HepG2 (cell line): ENCODE results near the gene RAI2. TPM values are rescaled to one million over a fixed set of nuclear protein-coding genes. Genes with fewer than 3 reads are reported as not detected.

Experiments used
- ATAC-seq: fragments of 200-7000 bp; cut with Tn5 transposase; 3 replicates; pipeline ENCODE4 v1.9.1; 2020; ENCODE audit warnings: mild to moderate bottlenecking, moderate library complexity
- BruUV-seq: library from RNA; stranded (reverse); fragments of 400-500 nt; replicated peaks from 2 replicates; lab custom pipeline; 2021; lab: Mats Ljungman, UMichigan
- CTCF ChIA-PET: fragments of 300-600 bp; formaldehyde crosslinking; extraction: SDS; loops from one replicate; lab custom pipeline; 2021; ENCODE audit warnings: low total read pairs, inconsistent platforms, low intra/inter-chr PET ratio; lab: Yijun Ruan, JAX
- POLR2A ChIA-PET: fragments of 350-600 bp; sonication (Branson Sonifier 250); formaldehyde crosslinking; loops from one replicate; lab custom pipeline; 2020; ENCODE audit warnings: antibody characterized with exemption, inconsistent platforms; lab: Yijun Ruan, JAX
- DNase-seq: peaks from one replicate; pipeline ENCODE4 v3.0.0-alpha.2; 2015; ENCODE audit warnings: low spot score
- FAIRE-seq: peaks from 3 replicates; lab custom pipeline; 2011; peaks lifted over from hg19 to GRCh38; lab: Jason Lieb, UNC
- H2AFZ ChIP-seq: one replicate; pipeline ENCODE4 v1.6.1; 2011; ENCODE audit warnings: low read length, inconsistent platforms
- H3K27ac ChIP-seq: fragments of 300-600 bp; 3 replicates; pipeline ENCODE4 v1.8.0; 2011; ENCODE audit warnings: mixed run types, mild to moderate bottlenecking, mixed read lengths, low read length, inconsistent platforms; ENCODE audit not compliant: insufficient read depth; ENCODE audit errors: extremely low read length
- H3K27me3 ChIP-seq, 2 experiments: fragments of 200-600 bp in 1 of 2; 2 replicates in 1 of 2; 3 replicates in 1 of 2; pipeline versions ENCODE4 v1.6.0 to v1.8.0; 2011; ENCODE audit warnings: low read length in 2 of 2, mild to moderate bottlenecking in 2 of 2, moderate library complexity in 2 of 2, inconsistent platforms in 1 of 2; ENCODE audit not compliant: insufficient read depth in 2 of 2, control insufficient read depth in 1 of 2
- H3K36me3 ChIP-seq, 2 experiments: fragments of 200-600 bp in 1 of 2; replicated peaks in 1 of 2; 2 replicates in 1 of 2; 3 replicates in 1 of 2; pipeline versions ENCODE4 v1.5.1 to v1.8.0; 2011; ENCODE audit warnings: low read length in 2 of 2, inconsistent platforms in 1 of 2; ENCODE audit not compliant: insufficient read depth in 2 of 2, control insufficient read depth in 1 of 2
- H3K4me1 ChIP-seq: 2 replicates; pipeline ENCODE4 v1.5.1; 2012; ENCODE audit warnings: low read length, inconsistent platforms; ENCODE audit not compliant: insufficient read depth
- H3K4me2 ChIP-seq: 2 replicates; pipeline ENCODE4 v1.6.0; 2011; ENCODE audit warnings: low read depth, low read length, inconsistent platforms
- H3K4me3 ChIP-seq, 3 experiments: fragments of 200-600 bp in 1 of 3; sonication (generic), shearing (Covaris generic) in 1 of 3; replicated peaks in 1 of 3; 2 replicates each; pipeline ENCODE4 v1.5.1; 2011 to 2016; ENCODE audit warnings: low read length in 3 of 3, inconsistent platforms in 2 of 3, low read depth in 2 of 3, mild to moderate bottlenecking in 2 of 3, control low read depth in 1 of 3, mixed read lengths in 1 of 3; ENCODE audit not compliant: insufficient read depth in 1 of 3
- H3K79me2 ChIP-seq: one replicate; pipeline ENCODE4 v1.6.1; 2011; ENCODE audit warnings: low read length, inconsistent platforms; ENCODE audit not compliant: insufficient read depth
- H3K9ac ChIP-seq: 2 replicates; pipeline ENCODE4 v1.6.0; 2011; ENCODE audit warnings: mild to moderate bottlenecking, low read depth, low read length, inconsistent platforms; ENCODE audit not compliant: insufficient read depth
- H3K9me3 ChIP-seq: 2 replicates; pipeline ENCODE4 v1.5.1; 2012; ENCODE audit warnings: mild to moderate bottlenecking, low read length
- H4K20me1 ChIP-seq: 2 replicates; pipeline ENCODE4 v1.6.0; 2011; ENCODE audit warnings: inconsistent platforms, mild to moderate bottlenecking, low read length, moderate library complexity; ENCODE audit not compliant: insufficient read depth
- MED1 ChIP-seq: sonication (generic); formaldehyde crosslinking; IDR thresholded peaks from 2 replicates; pipeline ENCODE4 v1.4.0; 2020; ENCODE audit warnings: missing genetic modification reagents
- RARA ChIP-seq: IDR thresholded peaks from 2 replicates; pipeline ENCODE4 v1.6.1; 2016; ENCODE audit warnings: missing genetic modification reagents, missing compliant biosample characterization
- RBM39 ChIP-seq: fragments of 200-400 bp; formaldehyde crosslinking; IDR thresholded peaks from one replicate; pipeline ENCODE4 v1.6.1; 2018; ENCODE audit warnings: antibody characterized with exemption, mild to moderate bottlenecking, low read depth, low read length; ENCODE audit not compliant: poor library complexity, severe bottlenecking
- ZBTB2 ChIP-seq: sonication (generic); formaldehyde crosslinking; IDR thresholded peaks from 2 replicates; pipeline ENCODE4 v1.8.0; 2022; ENCODE audit warnings: low read depth, missing genetic modification reagents
- ZNF407 ChIP-seq: sonication (generic); formaldehyde crosslinking; IDR thresholded peaks from one replicate; pipeline ENCODE4 v1.5.1; 2020; ENCODE audit warnings: mild to moderate bottlenecking, missing genetic modification reagents; ENCODE audit errors: not compliant biosample characterization
- ZNF460 ChIP-seq: sonication (generic); formaldehyde crosslinking; IDR thresholded peaks from 2 replicates; pipeline ENCODE4 v1.5.1; 2020; ENCODE audit warnings: missing genetic modification reagents, mild to moderate bottlenecking, borderline replicate concordance
- ZNF775 ChIP-seq: sonication (generic); formaldehyde crosslinking; IDR thresholded peaks from 2 replicates; pipeline ENCODE4 v1.4.0; 2020; ENCODE audit warnings: missing genetic modification reagents, mild to moderate bottlenecking, moderate library complexity, borderline replicate concordance
- WGBS: methylation state at CpG from one replicate; pipeline ENCODE4 v1.1.6; 2017; ENCODE audit warnings: low lambda C conversion rate; 5-methylcytosine and 5-hydroxymethylcytosine counted together
- in situ Hi-C: cut with HindIII; loops from 2 replicates; pipeline ENCODE4 v1.10.0; 2017; ENCODE audit warnings: low pct_unique_long_range_greater_than_20kb; ENCODE audit not compliant: extremely low pct_ligation_motif_present
- intact Hi-C: fragments of 100-400 bp; cut with micrococcal nuclease; formaldehyde crosslinking; loops from one replicate; pipeline ENCODE4 v1.10.0; 2022; ENCODE audit not compliant: unreplicated experiment
- polyA plus RNA-seq, 8 experiments: library from polyadenylated mRNA; depleted of rRNA in 3 of 8; stranded (reverse) in 7 of 8; unstranded in 1 of 8; fragments of >200 nt; fragmentation: Illumina TruSeq in 4 of 8; extraction: Trizol in 4 of 8; gene quantifications; 2 replicates each; pipeline versions ENCODE4 v1.2.1 to v1.2.3, GENCODE V29; 2011 to 2016; ENCODE audit warnings: low read depth in 4 of 8, missing spikeins in 1 of 8, mixed read lengths in 1 of 8; ENCODE audit not compliant: insufficient read depth in 1 of 8
- total RNA-seq, 5 experiments: library from RNA; depleted of rRNA; stranded (reverse); fragments of >200 nt; fragmentation: Illumina TruSeq; extraction: Trizol; gene quantifications; 2 replicates each; pipeline ENCODE4 v1.2.3, GENCODE V29; 2016; ENCODE audit warnings: low read depth in 1 of 5
- TF ChIP-seq, protein P1 (sequence below): sonication (generic); formaldehyde crosslinking; IDR thresholded peaks from 2 replicates; pipeline ENCODE4 v1.9.0; 2021; ENCODE audit warnings: missing genetic modification reagents, borderline replicate concordance

Gene RAI2
- total and polyA plus RNA-seq, 2 of the 13 experiments (the other 11 are each of a cell fraction or from before 2014, with no cell fraction given) = not detected

DNA sequence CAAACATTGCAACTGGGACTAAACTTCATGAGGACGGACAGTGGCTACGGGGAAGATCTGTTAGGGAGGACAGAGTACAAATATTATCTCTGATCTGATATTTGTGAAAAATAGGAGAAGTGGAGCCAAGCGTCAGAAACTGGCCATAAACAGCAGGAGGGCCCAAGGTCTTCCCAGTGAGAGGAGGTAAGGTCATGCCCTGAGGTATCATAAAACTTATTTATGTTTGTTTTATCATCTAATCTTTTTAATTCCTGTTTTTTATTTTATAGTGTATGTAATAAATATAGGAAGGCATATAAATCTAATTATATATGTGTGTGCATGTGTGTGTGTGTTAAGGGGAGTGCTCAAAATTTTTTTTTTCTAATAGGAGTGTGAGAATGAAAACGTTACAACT, 51.8 kb downstream of the RAI2 start:
- H4K20me1 ChIP-seq = no peaks in the 10 kb centered on the region
- intact Hi-C loops = no loop called here
- no peaks in the 10 kb centered on the region for H3K36me3 ChIP-seq
- no peak overlapping the region for H2AFZ ChIP-seq
- no peaks in the 10 kb centered on the region for H3K9me3 ChIP-seq
- FAIRE-seq = no peak
- no TSS peak for BruUV-seq
- no peak overlapping the region for H3K4me3 ChIP-seq
- H3K4me2 ChIP-seq = no peak overlapping the region
- H3K9ac ChIP-seq = no peak overlapping the region
- no peaks in the 10 kb centered on the region for H3K4me1 ChIP-seq
- no peak for ATAC-seq
- DNase-seq = no peak
- 2% methylated on average over 4 of the region's 4 CpGs for WGBS
- TF ChIP-seq ZNF775 = no peak
- no peak for TF ChIP-seq ZNF460 (CRISPR knock-in tag)
- TF ChIP-seq MED1 (CRISPR knock-in tag) = no peak
- TF ChIP-seq ZBTB2 (CRISPR knock-in tag) = no peak
- no peak for TF ChIP-seq RBM39
- TF ChIP-seq, protein P1, sequence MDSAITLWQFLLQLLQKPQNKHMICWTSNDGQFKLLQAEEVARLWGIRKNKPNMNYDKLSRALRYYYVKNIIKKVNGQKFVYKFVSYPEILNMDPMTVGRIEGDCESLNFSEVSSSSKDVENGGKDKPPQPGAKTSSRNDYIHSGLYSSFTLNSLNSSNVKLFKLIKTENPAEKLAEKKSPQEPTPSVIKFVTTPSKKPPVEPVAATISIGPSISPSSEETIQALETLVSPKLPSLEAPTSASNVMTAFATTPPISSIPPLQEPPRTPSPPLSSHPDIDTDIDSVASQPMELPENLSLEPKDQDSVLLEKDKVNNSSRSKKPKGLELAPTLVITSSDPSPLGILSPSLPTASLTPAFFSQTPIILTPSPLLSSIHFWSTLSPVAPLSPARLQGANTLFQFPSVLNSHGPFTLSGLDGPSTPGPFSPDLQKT = no peak
- no peak for TF ChIP-seq ZNF407 (CRISPR knock-in tag)
- no peak for TF ChIP-seq RARA (CRISPR knock-in tag)
- no peaks in the 10 kb centered on the region; a peak in 1 of 5 replicates for H3K27me3 ChIP-seq
- CTCF ChIA-PET = no interaction called here
- H3K79me2 ChIP-seq = no peaks in the 10 kb centered on the region
- in situ Hi-C loops = loop anchor here (25.0 kb wide), 1 partner anchor 578 kb away; no protein-coding TSS in a partner anchor
- no peak overlapping the region for H3K27ac ChIP-seq
- POLR2A ChIA-PET = no interaction called here
